ENCODE results near the gene ART4.

Gene ART4, protein sequence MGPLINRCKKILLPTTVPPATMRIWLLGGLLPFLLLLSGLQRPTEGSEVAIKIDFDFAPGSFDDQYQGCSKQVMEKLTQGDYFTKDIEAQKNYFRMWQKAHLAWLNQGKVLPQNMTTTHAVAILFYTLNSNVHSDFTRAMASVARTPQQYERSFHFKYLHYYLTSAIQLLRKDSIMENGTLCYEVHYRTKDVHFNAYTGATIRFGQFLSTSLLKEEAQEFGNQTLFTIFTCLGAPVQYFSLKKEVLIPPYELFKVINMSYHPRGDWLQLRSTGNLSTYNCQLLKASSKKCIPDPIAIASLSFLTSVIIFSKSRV

DNA sequence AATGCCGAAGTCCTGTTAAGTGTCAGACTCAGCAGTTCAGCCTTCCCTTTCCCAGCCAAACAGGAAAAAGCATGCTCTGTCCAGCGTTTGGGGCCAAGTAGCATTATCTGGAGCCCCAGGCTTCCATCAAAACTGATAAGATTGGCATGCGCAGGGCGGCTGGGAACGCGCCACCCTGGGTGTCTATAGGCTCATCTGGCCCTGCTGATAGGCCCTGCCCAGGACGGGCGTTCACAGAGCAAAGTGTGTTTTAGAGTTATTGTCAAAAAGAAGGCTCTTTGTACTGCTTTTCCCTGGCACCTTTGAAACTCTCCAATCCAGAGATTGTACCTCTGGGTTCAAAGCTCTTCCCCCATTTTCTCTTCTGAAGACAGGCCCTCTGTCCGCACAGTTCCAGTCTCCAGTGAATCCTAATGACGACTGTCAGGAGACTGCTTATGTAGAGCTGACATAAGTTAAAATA lies at the start of gene ART4:
Gene ART4, minus strand, starts transcription at position 102 of the 463 bp plus-strand sequence. CDS start 413 bp downstream, outside the sequence.
- no peak for DNase-seq

DNA sequence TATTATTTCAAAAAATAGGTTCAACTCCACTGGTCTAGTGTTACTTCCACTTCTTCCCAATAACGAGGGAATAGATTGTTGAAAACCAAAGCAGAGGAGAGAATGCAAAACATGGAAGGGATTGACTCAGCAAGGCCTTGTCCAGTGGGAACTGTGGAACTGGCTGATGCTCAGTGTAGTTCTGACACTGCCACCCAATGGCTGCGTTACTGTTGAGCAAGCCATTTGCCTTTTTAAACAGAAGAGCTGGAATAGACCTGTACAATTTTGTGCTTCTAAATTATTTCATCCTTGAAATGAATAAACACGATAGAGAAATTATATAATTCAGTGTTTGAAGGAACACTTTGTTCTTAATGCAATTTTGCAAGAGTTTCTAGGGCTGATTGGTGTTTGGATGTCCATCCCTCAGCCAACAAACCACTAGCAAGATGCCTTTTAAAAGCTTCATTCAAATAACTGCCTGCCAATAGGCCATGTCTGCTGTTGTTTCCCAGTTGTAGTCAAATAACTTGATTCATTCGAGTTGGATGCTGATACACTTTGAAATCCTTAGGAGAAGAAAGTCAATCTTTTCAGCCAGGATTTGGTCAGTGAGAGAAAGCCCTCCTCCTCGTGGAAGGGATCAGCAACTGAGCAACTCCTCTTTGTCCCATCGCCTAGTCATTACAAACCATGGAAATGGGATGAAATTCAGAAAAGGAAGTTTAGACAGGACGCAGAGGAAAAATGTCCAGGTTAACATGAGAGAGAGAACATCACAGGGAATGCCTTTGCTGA lies 49.6 kb upstream of the ART4 start:
- DNase-seq = no peak

DNA sequence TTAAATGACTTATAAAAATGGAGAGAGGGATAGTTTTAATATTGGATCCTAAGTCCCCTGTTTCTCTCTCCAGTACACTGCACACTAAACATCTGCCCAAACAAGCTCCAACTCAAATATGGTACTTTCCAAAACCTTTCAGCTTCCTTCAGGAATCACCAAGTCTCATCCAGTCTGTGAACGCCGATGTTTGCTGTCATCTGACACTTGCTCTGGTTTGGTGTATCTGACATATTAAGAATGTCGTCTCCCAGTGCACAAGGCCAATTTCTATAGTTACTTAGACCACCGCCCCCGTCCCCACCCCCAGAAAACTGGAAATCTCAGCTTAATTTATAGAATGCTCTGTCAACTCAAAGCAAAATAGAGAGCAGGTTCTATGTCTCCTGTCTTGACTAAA lies 47.4 kb upstream of the ART4 start:
- DNase-seq = no peak

DNA sequence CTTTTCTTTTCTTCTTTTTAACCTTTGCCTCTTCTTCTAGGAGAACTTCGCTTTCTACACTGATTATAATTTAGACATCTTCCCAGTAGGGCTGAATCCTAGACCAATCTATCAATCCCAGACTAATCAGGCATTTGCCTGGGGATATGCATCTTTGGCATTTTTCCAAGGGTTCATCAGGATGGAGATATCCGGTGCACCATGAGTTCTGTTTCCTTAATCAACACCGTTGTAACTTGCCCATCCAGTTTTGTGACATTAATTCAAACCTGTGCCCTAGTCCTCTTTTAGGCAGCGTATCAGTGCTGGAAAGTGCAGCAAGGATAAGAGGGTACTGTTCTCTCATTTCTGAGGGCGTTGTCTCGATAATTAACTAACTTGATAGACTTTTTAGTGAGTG lies 42.9 kb upstream of the ART4 start:
- peak; percentile 29 for DNase-seq

DNA sequence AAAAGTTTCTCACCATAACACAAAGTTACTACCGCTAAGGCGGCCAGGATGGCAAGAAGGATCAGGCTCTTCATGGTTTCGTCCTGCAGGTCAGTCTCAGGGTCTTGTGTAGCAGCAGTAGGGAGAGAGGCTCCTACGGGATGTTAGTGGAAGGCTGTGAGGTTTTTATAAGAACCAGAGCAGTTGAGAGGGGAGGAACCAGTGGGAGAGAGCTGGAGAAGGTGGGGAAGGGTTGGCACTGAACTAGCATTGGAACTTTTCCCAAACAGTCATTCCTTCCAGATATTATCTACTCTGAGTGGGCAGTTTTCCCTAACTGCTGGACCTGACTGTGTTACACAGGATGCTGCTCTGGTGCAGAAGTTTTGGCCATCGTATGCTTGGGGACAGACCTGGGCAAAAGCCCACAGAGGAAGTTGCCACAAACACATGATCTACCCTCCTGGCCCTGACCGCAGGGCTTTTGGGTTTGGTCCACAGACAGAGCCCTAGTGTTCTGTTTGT lies 42.4 kb upstream of the ART4 start, which contains the start of gene MGP:
Gene MGP, minus strand, starts transcription at position 137 of the 504 bp plus-strand sequence. Its CDS starts 63 bp downstream, at position 74.
- DNase-seq = no peak

DNA sequence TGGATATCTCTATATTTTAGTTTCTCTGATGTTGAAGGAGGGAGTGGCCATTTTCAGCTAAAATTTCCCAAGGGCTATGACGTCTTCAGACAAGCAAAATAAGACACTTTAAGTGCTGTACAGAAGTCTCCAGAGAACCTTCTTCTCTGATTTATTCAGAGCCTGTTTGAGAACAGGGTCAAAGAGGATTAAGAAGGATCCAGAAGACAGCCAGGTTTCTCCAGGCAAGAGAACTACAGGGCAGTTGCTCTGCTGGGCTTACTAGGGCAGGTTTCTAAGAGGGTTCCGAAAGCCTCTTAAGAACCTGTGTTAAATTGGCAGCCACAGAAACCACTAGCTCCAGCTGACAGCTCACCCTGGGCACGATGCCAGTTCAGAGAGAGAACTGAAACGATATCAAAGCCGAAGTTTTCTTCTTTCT lies 41.1 kb upstream of the ART4 start:
- DNase-seq = peak; percentile 23

DNA sequence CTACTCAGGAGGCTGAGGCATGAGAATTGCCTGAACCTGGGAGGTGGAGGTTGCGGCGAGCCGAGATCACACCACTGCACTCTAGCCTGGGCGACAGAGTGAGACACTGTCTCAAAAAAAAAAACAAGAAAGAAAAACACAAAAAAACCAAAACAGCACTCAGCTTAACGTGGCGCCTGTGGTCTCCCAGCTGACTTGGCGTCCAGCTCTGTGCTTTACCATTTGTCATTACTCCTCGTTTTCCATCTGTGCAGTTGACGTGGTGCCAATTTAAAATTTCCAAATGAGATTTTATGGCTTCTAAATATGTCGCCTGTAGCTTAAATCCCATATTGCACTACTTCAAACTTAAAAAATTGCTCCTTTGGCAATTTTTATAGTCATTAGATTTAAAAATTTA lies 40.4 kb upstream of the ART4 start:
- DNase-seq = no peak

DNA sequence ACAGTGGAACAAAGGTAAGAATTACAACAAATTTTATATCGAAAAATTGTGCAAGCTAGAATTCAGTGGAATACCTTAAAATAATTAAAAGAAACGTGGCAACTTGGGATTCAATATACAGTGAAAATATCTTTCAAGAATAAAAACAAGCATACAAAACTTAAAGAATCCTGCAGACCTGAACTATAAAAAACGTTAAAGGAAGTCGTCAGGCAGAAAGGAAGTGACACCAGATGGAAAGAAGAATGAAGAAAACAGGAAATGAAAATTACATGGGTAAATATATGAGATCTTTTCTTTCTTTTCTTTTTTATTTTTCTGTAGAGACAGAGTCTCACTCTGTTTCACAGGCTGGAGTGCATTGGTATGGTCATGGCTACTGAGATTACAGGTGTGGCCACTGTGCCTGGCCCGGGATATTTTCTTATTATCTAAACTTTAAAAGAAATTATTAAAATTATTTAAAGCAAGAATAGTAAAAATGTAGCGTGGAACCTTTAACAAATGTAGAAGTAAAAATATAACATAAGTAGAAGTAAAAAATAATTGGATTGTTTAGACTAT lies 37.6 kb upstream of the ART4 start:
- DNase-seq = no peak

DNA sequence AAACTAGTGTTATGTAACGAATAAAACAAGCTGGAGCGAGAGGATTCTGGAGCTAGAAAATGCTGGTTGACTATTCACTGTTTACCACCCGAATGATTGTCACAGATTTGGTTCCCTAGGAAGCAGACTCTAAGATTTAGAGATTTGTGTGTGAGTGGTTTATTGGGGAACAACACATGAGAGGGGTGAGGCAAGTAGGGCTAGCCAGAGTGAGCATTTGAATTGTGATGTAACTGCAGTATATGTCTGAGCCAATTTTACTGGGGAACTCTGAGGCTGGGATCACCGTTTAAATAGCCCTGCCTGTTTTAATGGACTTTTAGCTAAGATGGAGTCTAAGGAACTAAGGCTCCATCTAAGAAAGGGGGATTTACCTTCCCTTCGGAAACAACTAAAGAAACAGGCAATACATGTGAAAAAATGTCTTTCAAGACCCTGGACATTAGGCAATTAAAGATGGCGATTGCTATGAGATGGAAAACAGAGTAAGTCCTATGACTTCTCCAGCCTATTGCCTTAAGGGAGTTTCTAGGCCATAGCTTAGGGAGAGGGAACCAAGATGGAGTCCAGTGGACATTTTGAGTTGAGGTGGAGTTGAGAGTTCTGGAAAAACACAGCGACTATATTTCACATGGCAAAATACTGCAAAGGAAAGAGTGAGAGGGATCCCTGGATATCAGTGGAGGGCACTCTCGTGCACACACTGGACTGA lies 36.1 kb upstream of the ART4 start:
- no peak for DNase-seq

DNA sequence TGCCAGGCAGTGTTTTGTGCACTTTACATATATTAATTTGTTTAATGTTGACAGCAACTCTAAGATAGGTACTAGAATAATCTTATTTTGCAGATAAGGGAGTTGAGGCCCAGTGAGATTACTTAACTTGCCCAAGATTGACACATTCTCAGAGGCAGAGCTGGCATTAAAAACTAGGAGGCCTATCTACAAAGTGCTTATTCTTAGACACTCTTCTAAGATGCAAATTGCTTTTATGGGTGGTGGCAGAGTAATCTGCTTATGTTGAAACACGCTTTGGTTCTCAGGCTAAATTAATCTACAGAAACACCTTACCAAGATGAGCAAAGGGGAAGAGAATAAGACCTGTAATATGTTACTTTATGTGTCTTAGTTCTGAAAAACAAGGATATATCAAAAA lies 35.2 kb upstream of the ART4 start:
- DNase-seq = no peak

DNA sequence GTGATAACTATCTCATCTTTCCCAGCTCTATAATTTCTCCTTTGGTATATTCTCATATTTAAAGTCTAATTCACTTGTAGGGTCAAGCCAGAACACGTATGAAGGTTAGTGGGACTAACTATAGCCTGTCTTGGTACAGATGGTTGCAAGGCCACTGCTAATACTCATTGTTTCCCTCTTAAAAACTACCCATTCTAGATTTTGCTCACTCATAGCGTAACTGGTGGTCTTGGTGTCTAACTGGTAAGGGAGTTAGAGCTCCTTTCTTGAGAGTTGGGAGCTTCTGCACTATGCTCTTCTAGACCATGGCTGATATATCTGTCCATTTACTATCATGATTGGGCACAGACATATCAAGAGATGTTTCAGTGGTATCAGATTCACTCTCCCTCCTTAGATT lies 33.5 kb upstream of the ART4 start:
- no peak for DNase-seq

DNA sequence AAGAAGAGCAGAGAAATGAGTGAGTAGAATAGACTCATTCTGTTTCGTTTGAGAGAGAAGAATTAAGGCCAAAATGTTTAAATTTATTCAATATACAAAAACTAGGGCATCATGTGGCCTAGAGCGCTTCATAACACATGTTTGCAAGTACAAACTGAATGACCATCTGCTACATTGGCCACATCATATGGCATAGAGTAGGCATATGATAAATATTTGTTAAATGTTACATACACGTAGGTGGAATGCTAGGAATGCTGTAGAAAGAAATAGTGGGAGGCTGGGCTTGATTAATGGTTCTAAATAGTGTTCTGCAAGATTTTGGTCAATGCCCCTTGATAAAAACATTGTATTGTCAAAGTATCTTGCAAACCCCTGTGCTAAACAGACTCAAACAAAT lies 31.6 kb upstream of the ART4 start:
- no peak for DNase-seq

DNA sequence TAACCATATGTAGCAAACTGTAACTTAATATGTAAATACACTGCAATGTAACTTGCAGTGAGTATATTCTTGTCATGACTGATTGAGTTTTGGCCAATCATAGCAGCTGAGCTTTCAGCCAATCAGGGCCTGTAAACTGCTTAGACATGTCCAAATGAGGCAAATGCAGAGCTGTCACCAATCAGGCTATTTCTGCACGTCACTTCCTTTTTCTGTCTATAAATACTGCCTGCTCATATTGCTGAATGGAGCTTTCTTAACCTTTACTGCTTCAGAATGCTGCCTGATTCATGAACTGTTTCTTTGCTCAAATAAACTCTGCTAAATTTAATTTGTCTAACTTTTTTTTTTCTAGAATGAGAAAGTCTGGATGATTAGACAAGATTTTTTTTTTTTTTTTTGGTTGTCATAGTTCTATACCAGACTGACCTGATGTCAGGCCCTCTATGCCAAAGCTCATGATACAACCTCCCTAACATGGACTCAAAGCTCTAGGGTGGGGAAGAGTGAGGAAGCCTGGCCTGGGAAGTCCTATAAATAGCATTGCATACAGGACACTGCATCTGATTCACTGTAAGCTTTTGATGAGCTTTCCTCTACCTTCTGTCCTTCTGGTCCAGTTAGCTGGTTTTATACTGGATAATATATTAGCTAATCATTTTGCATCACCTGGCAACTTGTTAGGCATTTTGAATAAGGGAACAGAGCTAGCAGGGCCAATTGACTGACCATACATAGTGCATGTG lies 30.3 kb upstream of the ART4 start:
- DNase-seq = no peak

DNA sequence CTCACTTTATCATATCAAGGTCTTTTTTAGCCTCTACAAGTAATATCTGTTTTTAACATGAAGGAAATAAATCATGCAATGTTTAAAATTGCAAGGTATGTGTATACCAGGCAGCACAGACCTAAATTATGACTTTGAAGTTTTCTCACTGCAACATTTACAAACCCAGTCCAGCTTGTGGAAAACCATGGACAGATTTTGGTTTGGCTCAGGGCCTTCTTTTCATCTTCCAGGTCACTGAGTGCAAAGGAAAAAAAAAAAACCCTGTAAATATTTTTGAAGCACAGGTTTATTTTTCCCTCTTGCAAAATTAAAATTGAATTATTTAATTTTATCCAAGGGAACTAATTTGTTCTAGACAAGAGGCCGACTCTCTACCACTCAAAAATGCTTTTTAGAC lies 28.6 kb upstream of the ART4 start:
- DNase-seq = no peak

DNA sequence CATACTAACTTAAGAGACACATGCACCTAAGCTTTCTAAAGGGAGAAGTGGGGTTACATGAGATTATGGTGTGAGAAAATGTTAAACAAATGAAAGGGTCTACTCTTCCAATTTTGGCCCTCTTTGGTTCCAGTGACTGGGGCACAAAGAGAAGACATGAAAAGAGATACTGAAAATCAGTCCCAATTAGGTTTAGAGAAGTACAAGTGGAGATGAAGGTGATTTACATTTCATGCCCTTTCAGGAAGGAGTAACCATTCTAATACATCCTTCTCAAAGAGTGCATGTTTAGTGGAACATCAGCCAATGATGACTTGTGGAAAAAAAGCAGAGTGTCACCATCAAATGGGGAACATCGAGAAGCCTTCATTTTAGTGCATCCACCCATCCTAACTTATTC lies 27.9 kb upstream of the ART4 start:
- no peak for DNase-seq

DNA sequence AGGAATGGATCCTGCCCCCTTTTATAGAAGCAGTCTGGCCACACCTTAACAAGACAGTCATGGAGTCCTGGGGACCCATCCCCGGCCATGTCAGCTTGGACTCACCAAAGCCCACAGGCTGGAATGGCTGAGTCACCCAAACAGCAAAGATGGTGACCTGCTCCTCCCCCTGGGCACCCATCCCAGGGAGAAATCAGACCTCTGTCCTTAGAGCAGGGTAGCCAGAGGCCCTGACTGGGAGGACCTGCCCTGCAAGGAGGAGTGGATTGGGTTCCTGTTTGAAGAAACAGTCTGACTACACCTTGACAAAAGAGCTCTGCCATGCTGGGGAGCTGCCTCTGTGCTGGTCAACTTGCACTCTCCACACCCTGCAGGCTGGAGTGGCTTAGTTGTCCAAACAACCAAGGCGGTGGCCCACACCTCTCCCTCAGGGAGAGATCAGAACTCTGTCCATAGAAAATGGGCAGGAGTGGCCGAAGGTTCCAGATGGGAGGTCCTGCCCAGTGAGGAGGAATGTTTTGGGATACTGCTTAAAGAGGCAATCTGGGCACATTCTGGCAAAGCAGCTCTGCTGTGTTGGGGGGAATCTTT lies 25.7 kb upstream of the ART4 start:
- no peak for DNase-seq

DNA sequence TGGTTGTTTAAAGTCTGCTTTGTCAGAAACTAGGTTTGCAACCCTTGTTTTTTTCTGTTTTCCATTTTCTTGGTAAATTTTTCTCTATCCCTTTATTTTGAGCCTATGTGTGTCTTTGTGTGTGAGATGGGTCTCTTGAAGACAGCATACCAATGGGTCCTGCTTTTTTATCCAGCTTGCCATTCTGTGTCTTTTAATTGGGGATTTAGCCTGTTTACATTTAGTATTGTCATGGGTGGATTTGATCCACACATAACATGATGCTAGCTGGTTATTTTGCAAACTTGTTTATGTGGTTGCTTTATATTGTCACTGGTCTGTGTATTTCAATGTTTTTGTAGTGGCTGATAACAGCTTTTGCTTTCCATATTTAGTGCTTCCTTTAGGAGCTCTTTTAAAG lies 17.2 kb upstream of the ART4 start:
- no peak for DNase-seq

DNA sequence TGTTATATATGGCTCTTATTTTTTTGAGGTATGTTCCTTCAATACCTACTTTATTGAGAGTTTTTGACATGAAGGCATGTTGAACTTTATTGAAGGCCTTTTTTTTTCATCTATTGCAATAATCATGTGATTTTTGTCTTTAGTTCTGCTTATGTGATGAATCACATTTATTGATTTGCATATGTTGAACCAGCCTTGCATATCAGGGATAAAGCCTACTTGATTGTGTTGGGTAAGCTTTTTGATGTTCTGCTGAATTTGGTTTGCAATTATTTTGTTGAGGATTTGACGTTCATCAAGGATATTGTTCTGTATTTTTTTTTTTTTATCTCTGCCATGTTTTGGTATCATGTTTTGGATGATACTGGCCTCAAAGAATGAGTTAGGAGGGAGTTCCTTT lies 15.2 kb upstream of the ART4 start:
- DNase-seq = no peak

DNA sequence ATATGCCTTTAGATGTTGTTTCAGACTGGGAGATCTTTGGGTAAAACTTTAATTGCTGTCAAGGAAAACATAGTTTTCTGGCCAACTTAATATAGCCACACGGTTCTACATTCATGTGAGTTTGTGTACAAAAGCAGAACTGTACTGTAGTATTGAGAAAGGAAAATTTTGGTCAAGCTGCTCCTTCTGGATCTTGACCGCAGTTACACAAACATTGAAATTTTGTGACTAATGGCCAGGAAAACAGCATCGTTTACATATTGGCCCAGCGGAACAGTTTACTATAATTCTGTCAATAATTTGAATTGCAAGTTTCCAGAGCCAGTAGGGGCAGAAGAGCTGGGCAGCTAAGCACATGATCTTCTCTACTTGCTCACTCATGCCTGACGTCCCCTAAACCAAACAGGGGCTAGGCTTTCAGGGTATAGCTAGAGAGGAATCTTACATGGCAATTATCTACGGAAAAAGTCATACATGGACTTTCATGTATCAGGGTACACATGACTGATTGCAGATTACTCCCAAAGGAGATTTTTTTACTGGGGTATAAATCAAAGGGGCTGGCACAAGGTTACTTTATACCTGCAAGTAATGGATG lies 11.4 kb upstream of the ART4 start:
- no peak for DNase-seq

DNA sequence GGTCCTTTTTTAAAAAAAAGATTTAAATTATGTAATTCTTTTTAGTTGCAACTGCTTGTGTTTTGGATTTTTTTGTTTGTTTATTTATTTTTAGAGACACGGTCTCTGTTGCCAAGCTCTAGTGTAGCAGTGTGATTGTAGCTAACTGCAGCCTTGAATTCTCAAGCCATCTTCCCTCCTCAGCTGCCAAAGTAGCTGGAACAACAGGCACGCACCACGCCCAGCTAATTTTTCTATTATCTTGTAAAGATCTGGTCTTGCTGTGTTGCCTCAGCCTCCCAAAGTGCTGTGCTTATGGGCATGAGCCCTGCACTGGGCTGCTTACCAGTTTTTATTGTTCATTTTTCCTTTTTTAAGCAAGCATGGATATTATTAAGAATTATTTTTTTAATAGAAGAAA lies 10.6 kb upstream of the ART4 start:
- DNase-seq = peak; percentile 19

DNA sequence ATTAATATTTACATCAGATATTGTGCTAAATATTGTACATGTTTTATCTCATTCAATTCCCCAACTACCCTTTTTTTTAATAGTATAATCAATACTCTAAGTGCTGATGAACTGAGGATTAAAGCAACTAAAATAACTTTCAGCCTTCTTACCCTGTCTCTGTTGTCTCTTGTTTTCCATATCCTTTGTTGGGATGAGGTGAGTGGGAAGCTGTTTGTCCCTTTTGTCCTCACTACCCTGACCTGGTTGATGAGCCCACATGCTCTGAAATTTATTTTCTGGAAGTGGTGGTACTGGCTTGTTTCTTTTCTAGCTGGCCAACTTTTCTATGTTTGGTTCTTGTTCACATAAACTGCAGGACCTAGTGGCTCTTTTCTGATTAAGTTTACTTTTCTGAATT lies 9.6 kb upstream of the ART4 start:
- no peak for DNase-seq
